ENCODE measurements around the gene NUFIP1. TPM values are rescaled to one million over a fixed set of nuclear protein-coding genes. Genes with fewer than 3 reads are reported as not detected.

The NUFIP1 gene
- total RNA-seq, 1 experiment from 2014 or later: 7.3 TPM

GRCh38 chr13:44971656-44972595 is 17.3 kb downstream of the NUFIP1 start:
- Histone ChIP-seq H2AFZ (no peak overlapping the region), H3K9me3 (ENCODE audit: insufficient read depth, low read depth) (no peaks in the 10 kb centered on the region), H3K9me2 (ENCODE audit: insufficient read depth) (no peaks in the 10 kb centered on the region), H3K27ac (no peak overlapping the region), H4K20me1 (ENCODE audit: insufficient read depth) (no peaks in the 10 kb centered on the region), H3K4me1 (replicated peaks; ENCODE audit: insufficient read depth) (peaks cover 15% of the 10 kb centered on the region), H3K4me2 (no peak overlapping the region), H3K4me3 (no peak overlapping the region), H3F3A (ENCODE audit: insufficient read depth, low read depth) (peaks cover 24% of the 10 kb centered on the region), H3K79me2 (ENCODE audit: low read depth) (peaks cover 27% of the 10 kb centered on the region; the same call in 1 of the 2 replicates), H3K27me3 (ENCODE audit: insufficient read depth, low read depth) (no peaks in the 10 kb centered on the region), H3K36me3 (ENCODE audit: low read depth) (peaks cover 29% of the 10 kb centered on the region)
- CTCF ChIA-PET: interaction anchor here (0.6 to 1.0 kb wide), 2 partner anchors 9 to 381 kb away, joined by 3 to 5 read pairs; no protein-coding TSS in a partner anchor
- TF ChIP-seq EZH2 (IDR thresholded peaks at IDR 0.05; ENCODE audit: low read depth): no peak
- TF ChIP-seq CTCF (conservative IDR thresholded peaks at IDR 0.05): no peak
- intact Hi-C loops (cut with micrococcal nuclease; ENCODE audit: unreplicated experiment): loop anchor here (5.0 to 10.0 kb wide), 2 partner anchors 420 to 727 kb away; no protein-coding TSS in a partner anchor
- no peak for DNase-seq
- no TSS peak for BruUV-seq (replicated peaks)
- POLR2A ChIA-PET (ENCODE audit: unreplicated experiment): no interaction called here

GRCh38 chr13:44969551-44970484 is 19.5 kb downstream of the NUFIP1 start:
- peaks cover 15% of the 10 kb centered on the region for H3K4me1 ChIP-seq (replicated peaks; ENCODE audit: insufficient read depth)
- H3K36me3 ChIP-seq (ENCODE audit: low read depth): peaks cover 39% of the 10 kb centered on the region
- H3K9me3 ChIP-seq (ENCODE audit: insufficient read depth, low read depth): 0 out of 2 replicates have a peak, but pooled peaks cover under 1% of the 10 kb centered on the region
- peaks cover 24% of the 10 kb centered on the region for H3F3A ChIP-seq (ENCODE audit: insufficient read depth, low read depth)
- peaks cover 27% of the 10 kb centered on the region; the same call in 1 of the 2 replicates for H3K79me2 ChIP-seq (ENCODE audit: low read depth)
- no peak overlapping the region for H3K4me2 ChIP-seq
- no peak overlapping the region for H3K27ac ChIP-seq
- H3K9me2 ChIP-seq (ENCODE audit: insufficient read depth): no peaks in the 10 kb centered on the region
- no peak overlapping the region for H3K4me3 ChIP-seq
- H3K27me3 ChIP-seq (ENCODE audit: insufficient read depth, low read depth): no peaks in the 10 kb centered on the region
- TF ChIP-seq EZH2 (IDR thresholded peaks at IDR 0.05; ENCODE audit: low read depth): no peak
- peak; percentile 88 for TF ChIP-seq CTCF (conservative IDR thresholded peaks at IDR 0.05)
- POLR2A ChIA-PET (ENCODE audit: unreplicated experiment): no interaction called here
- no TSS peak for BruUV-seq (replicated peaks)
- intact Hi-C loops (cut with micrococcal nuclease; ENCODE audit: unreplicated experiment): loop anchor here (1.0 to 10.0 kb wide), 7 partner anchors 53 to 1065 kb away; no protein-coding TSS in a partner anchor
- DNase-seq: peak in 1 of 2 experiments; percentile 57
- no peaks in the 10 kb centered on the region for H4K20me1 ChIP-seq (ENCODE audit: insufficient read depth)
- H2AFZ ChIP-seq: no peak overlapping the region
- CTCF ChIA-PET: interaction anchor here (0.6 to 1.1 kb wide), 5 partner anchors 35 to 832 kb away, joined by 3 to 6 read pairs (median 3); no protein-coding TSS in a partner anchor

- intact Hi-C loops (cut with micrococcal nuclease; ENCODE audit: unreplicated experiment): loop anchor here (5.0 kb wide), 2 partner anchors 51 to 396 kb away; no protein-coding TSS in a partner anchor
- CTCF ChIA-PET: no interaction called here
Measured at GRCh38 chr13:44968434-44968815, 20.8 kb downstream of the NUFIP1 start.

More at GRCh38 chr13:44968434-44968815, 20.8 kb downstream of the NUFIP1 start:
- peaks cover 24% of the 10 kb centered on the region for H3F3A ChIP-seq (ENCODE audit: insufficient read depth, low read depth)
- H2AFZ ChIP-seq: no peak overlapping the region
- no peak overlapping the region for H3K4me3 ChIP-seq
- BruUV-seq (replicated peaks): no TSS peak
- H3K4me1 ChIP-seq (replicated peaks; ENCODE audit: insufficient read depth): peaks cover 15% of the 10 kb centered on the region
- no peaks in the 10 kb centered on the region for H3K9me2 ChIP-seq (ENCODE audit: insufficient read depth)
- peaks cover 14% of the 10 kb centered on the region for H3K9me3 ChIP-seq (ENCODE audit: insufficient read depth, low read depth)
- peaks cover 51% of the 10 kb centered on the region for H3K36me3 ChIP-seq (ENCODE audit: low read depth)
- 0 out of 2 replicates have a peak overlapping the region, but pooled peaks have one; percentile 7 for H3K27ac ChIP-seq
- peaks cover 27% of the 10 kb centered on the region; the same call in 1 of the 2 replicates for H3K79me2 ChIP-seq (ENCODE audit: low read depth)
- POLR2A ChIA-PET (ENCODE audit: unreplicated experiment): no interaction called here
- no peak for TF ChIP-seq EZH2 (IDR thresholded peaks at IDR 0.05; ENCODE audit: low read depth)
- no peak for TF ChIP-seq CTCF (conservative IDR thresholded peaks at IDR 0.05)
- H4K20me1 ChIP-seq (ENCODE audit: insufficient read depth): no peaks in the 10 kb centered on the region
- DNase-seq: no peak
- no peak overlapping the region for H3K4me2 ChIP-seq
- H3K27me3 ChIP-seq (ENCODE audit: insufficient read depth, low read depth): no peaks in the 10 kb centered on the region
